OCI-LY1 (cell line): Measurements from ENCODE around the gene C4A.

Experiments used
- CTCF ChIP-seq: fragments of 200-600 bp; sonication (generic), shearing (Covaris generic); IDR thresholded peaks from 2 replicates; pipeline ENCODE4 v1.5.1; 2017; ENCODE audit warnings: mild to moderate bottlenecking, antibody characterized with exemption, low read length, moderate library complexity, mixed read lengths
- EZH2 ChIP-seq: fragments of 200-600 bp; sonication (generic), shearing (Covaris generic); IDR thresholded peaks from 2 replicates; pipeline ENCODE4 v1.8.0; 2017; ENCODE audit warnings: borderline replicate concordance, mixed run types, mild to moderate bottlenecking, antibody characterized with exemption, low read length, moderate library complexity, mixed read lengths

- no peak for TF ChIP-seq CTCF
- no peak for TF ChIP-seq EZH2
These were observed 23.5 kb upstream of the C4A start for GRCh38 chr6:31958412-31958740.
